Kidney epithelial cell (primary cell): ENCODE measurements around the gene RETREG1. TPM values are rescaled to one million over a fixed set of nuclear protein-coding genes. Genes with fewer than 3 reads are reported as not detected.

ENCODE experiments used
- DNase-seq: peaks from one replicate; pipeline ENCODE4 v3.0.0-alpha.2; 2010; ENCODE audit warnings: low read depth
- H3K27me3 ChIP-seq: 2 replicates; pipeline ENCODE4 v1.6.0; 2011; ENCODE audit warnings: low read length; ENCODE audit not compliant: control insufficient read depth, insufficient read depth
- H3K36me3 ChIP-seq: 2 replicates; pipeline ENCODE4 v1.5.1; 2011; ENCODE audit warnings: low read length; ENCODE audit not compliant: control insufficient read depth, insufficient read depth
- H3K4me3 ChIP-seq: 2 replicates; pipeline ENCODE4 v1.5.1; 2011; ENCODE audit warnings: low read depth, mild to moderate bottlenecking, control low read depth, low read length
- total RNA-seq: library from RNA; depleted of rRNA; stranded (reverse); fragments of >200 nt; gene quantifications from 2 replicates; pipeline ENCODE4 v1.2.3, GENCODE V29; 2015
- TF ChIP-seq, protein P1 (sequence below): IDR thresholded peaks from 2 replicates; pipeline ENCODE4 v1.5.1; 2011; ENCODE audit warnings: mild to moderate bottlenecking, moderate library complexity, low read length, control low read depth, inconsistent platforms; ENCODE audit not compliant: insufficient read depth, poor library complexity, severe bottlenecking

The RETREG1 gene
- total RNA-seq, 1 donor from 2014 or later, result 14.8 TPM

DNA sequence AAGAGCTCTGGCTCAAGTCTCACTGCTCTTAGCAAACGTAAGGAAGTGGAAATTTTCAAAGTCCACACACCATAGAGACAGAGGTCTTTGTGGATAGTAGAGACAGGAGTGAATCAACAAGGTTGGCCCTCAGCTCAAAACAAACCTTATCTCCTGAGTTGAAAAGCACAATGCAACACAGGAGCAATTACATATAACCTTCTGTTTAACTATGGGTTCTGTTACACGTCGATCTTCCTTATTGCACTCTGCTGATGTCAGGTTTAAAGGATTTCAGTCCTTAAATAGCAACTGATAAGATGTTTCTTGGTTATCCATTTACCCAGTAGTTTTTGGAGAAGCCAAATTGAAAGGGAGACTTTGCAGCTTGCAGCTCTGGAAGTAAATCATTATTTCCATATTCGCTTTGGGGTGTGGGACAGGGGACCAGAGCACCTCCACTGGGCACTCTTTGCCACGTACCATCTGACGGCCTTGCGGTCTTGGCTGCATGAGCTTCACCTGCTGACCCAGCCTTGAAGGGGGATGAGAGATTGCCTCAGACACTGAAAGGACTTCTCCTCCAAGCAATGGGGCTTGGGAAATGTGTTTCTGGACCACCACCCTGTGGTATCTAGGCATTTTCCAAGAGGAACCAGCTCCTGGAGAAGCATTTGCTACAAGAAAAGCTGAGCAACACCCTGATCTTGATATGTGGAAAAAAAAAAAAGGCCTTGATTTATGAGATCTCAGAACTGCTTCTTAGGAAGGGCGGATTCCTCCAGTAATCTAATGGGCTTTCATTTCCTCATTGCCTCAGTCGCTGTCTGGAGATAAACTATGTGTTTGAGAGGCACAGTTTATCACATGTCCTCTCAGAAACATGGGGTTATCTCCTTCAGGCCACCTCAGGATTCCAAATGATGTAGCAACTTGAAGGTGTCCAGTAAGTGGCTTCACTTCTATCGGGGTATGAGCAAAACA is 95.0 kb downstream of the RETREG1 start:
- Histone ChIP-seq H3K4me3 (no peak overlapping the region), H3K36me3 (no peaks in the 10 kb centered on the region), H3K27me3 (no peaks in the 10 kb centered on the region)
- no peak for DNase-seq
- TF ChIP-seq, protein P1, sequence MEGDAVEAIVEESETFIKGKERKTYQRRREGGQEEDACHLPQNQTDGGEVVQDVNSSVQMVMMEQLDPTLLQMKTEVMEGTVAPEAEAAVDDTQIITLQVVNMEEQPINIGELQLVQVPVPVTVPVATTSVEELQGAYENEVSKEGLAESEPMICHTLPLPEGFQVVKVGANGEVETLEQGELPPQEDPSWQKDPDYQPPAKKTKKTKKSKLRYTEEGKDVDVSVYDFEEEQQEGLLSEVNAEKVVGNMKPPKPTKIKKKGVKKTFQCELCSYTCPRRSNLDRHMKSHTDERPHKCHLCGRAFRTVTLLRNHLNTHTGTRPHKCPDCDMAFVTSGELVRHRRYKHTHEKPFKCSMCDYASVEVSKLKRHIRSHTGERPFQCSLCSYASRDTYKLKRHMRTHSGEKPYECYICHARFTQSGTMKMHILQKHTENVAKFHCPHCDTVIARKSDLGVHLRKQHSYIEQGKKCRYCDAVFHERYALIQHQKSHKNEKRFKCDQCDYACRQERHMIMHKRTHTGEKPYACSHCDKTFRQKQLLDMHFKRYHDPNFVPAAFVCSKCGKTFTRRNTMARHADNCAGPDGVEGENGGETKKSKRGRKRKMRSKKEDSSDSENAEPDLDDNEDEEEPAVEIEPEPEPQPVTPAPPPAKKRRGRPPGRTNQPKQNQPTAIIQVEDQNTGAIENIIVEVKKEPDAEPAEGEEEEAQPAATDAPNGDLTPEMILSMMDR, result no peak

DNA sequence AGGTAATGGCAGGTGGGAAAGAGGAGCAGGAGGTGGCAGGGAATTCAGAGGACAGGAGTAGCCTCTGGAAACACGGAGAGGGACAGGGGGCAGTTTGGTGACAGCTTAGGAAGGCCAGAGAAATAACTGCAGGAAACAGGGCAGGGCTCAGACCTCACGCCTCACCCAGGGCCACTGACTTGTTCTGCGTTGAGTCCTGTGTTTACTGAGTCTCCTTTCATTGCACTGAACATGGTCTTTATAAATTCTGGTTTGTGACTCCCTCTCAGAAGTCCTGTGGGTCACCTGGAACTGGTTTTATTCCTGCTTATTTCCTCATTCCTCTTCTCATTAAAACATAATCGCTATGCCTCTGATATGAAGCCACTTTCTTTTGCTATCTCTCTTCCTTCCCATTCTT is 96.0 kb downstream of the RETREG1 start:
- H3K36me3 ChIP-seq, result no peaks in the 10 kb centered on the region
- TF ChIP-seq, protein P1, result no peak
- no peak for DNase-seq
- no peak overlapping the region for H3K4me3 ChIP-seq
- no peaks in the 10 kb centered on the region for H3K27me3 ChIP-seq

DNA sequence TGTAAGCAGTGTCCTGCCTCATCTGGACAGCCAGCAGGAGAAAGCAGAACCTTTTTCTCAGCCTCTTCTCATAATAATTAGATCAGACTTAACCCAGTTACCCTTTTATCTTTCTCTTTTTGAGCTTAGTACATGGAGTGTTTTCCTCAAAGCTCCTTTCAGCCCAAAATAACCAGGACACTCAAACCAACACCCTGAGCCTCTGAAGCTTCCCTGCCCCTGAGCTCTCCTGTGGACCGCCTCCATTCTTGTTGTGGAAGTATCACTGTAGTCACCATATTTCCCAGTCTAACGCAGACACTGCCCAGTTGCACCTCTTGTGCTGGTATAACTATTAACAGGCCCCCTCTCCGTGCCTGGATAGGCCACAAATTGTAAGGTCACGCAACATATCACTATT is 97.4 kb downstream of the RETREG1 start:
- TF ChIP-seq, protein P1, result no peak

DNA sequence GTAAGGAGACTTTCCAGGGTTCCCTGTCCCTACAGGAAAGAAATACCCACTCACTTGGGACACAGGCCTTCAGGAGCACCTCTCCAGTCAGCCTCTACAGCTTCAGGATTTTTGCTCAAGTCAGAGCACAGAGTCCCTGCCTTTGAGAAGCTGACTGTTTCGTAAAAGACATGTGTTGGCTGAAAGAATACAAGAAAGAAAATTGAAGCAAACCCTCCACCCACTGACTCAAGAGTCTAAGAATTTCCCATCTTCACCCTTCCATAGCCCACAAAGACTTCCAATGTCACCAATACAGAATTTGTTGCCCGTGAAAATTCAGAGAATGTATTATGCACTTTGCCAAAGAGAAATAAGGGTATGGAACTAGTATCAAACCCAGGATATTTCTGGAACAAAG is 98.2 kb downstream of the RETREG1 start:
- TF ChIP-seq, protein P1, result no peak
- Histone ChIP-seq H3K4me3 (no peak overlapping the region), H3K27me3 (no peaks in the 10 kb centered on the region), H3K36me3 (no peaks in the 10 kb centered on the region)
- DNase-seq, result no peak

More for the DNA sequence above, 97.4 kb downstream of the RETREG1 start:
- H3K27me3 ChIP-seq, result no peaks in the 10 kb centered on the region
- no peaks in the 10 kb centered on the region for H3K36me3 ChIP-seq
- DNase-seq, result no peak
- no peak overlapping the region for H3K4me3 ChIP-seq

DNA sequence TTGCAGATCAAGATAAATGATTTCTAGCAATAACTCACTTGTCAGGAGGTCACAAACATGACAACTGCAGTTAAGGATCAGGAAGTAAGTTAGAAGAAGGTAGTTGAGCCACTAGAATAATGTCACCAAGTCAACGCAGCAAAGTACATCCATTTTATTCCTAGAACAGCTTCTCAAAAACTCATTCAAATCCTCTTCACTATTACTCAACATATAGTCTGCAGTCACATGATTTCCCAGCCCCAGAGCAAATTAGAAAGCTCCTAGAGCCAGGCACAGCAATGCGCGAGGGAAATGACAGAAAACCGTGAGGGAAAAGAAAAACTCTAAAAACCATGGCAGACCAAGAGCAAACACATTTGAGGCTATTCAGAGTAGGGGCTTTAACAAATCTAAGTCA is 101.3 kb downstream of the RETREG1 start:
- Histone ChIP-seq H3K27me3 (no peaks in the 10 kb centered on the region), H3K36me3 (no peaks in the 10 kb centered on the region), H3K4me3 (no peak overlapping the region)
- TF ChIP-seq, protein P1, result no peak
- DNase-seq, result no peak
